ENCODE results near the gene IFNA7. TPM values are rescaled to one million over a fixed set of nuclear protein-coding genes. Genes with fewer than 3 reads are reported as not detected.

IFNA7 gene
- polyA plus RNA-seq, 1 of the 3 experiments (the other 2 are of a cell fraction) = not detected

DNA sequence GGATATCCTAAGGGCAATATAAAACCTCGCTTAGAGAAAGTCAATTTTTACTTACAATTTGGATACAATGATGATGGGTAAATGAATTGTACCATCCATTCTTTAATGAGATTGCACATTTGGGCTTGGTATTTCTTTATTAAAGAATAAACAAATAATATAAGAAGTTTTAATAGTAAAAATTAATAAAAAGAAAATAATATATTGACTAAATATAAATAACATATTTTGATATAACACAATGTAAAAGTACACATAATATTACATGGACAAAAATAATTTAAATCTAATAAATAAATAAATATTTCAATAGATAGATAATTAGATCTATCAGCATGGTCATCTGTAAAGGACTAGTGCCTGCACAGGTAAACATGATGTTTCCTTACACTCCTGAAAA is 36.5 kb downstream of the IFNA7 start:
- H3K4me3 ChIP-seq (ENCODE audit: low read depth in 2 of 2, low read length in 1 of 2) = no peak overlapping the region
- no peak overlapping the region for H3K4me2 ChIP-seq
- ChIA-PET CTCF (no interaction called here), POLR2A (no interaction called here)
- no peak overlapping the region for H2AFZ ChIP-seq (ENCODE audit: low read depth)
- no peaks in the 10 kb centered on the region for H3F3A ChIP-seq (replicated peaks; ENCODE audit: insufficient read depth)
- H4K20me1 ChIP-seq (ENCODE audit: insufficient read depth) = no peaks in the 10 kb centered on the region
- H3K36me3 ChIP-seq (replicated peaks in 1 of 2; ENCODE audit: control insufficient read depth in 1 of 2, insufficient read depth in 2 of 2, low read length in 1 of 2) = no peaks in the 10 kb centered on the region
- WGBS (ENCODE audit: low lambda C conversion rate) = 34% methylated on average over 1 of the region's 1 CpG
- H3K27ac ChIP-seq (ENCODE audit: low read depth in 2 of 2, low read length in 1 of 2) = no peak overlapping the region
- no peaks in the 10 kb centered on the region for H3K9me2 ChIP-seq
- no peaks in the 10 kb centered on the region for H3K79me2 ChIP-seq (ENCODE audit: insufficient read depth)
- H3K4me1 ChIP-seq (ENCODE audit: control insufficient read depth in 1 of 2, insufficient read depth in 2 of 2, low read depth in 1 of 2, low read length in 1 of 2) = no peaks in the 10 kb centered on the region
- H3K9me3 ChIP-seq = no peaks in the 10 kb centered on the region
- no peaks in the 10 kb centered on the region for H3K27me3 ChIP-seq (ENCODE audit: insufficient read depth)
- no peak overlapping the region for H3K9ac ChIP-seq
- TF ChIP-seq GABPA (IDR thresholded peaks at IDR 0.05; ENCODE audit: low read depth) = no peak
- TF ChIP-seq TEAD4 (IDR thresholded peaks at IDR 0.05; ENCODE audit: borderline replicate concordance, insufficient read depth) = no peak
- DNase-seq = no peak

DNA sequence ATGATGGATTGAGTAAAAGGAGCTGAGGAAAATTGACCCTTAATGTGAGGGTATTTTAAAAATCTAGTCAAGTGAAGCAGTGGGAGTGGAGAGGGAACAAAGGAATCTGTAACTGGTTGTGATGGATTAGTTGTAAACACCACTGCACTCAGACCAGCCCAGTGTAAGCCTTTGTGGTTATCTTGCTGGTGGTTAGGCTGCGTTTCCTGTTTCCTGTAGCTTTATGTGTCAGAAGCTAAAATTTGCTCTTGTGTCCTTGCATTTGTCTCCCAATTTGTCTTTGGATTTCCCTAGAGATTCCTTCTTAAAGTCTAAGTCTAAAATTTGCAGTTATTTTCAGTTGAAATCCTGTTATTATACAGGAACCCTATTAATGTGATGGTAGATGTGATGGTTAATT is 41.8 kb downstream of the IFNA7 start:
- H2AFZ ChIP-seq (ENCODE audit: low read depth) = no peak overlapping the region
- ChIA-PET POLR2A (no interaction called here), CTCF (interaction anchor here (1.9 kb wide), 1 partner anchor 23 kb away, joined by 9 read pairs; no protein-coding TSS in a partner anchor)
- no peaks in the 10 kb centered on the region for H3K4me1 ChIP-seq (ENCODE audit: control insufficient read depth in 1 of 2, insufficient read depth in 2 of 2, low read depth in 1 of 2, low read length in 1 of 2)
- no peak overlapping the region for H3K4me3 ChIP-seq (ENCODE audit: low read depth in 2 of 2, low read length in 1 of 2)
- H3F3A ChIP-seq (replicated peaks; ENCODE audit: insufficient read depth) = no peaks in the 10 kb centered on the region
- TF ChIP-seq NFIC (IDR thresholded peaks at IDR 0.05; ENCODE audit: borderline replicate concordance) = no peak
- no peak for TF ChIP-seq YY1 (IDR thresholded peaks at IDR 0.05; ENCODE audit: low read depth)
- TF ChIP-seq RAD21 (IDR thresholded peaks at IDR 0.05; ENCODE audit: low read length) = no peak
- TF ChIP-seq, protein P1, sequence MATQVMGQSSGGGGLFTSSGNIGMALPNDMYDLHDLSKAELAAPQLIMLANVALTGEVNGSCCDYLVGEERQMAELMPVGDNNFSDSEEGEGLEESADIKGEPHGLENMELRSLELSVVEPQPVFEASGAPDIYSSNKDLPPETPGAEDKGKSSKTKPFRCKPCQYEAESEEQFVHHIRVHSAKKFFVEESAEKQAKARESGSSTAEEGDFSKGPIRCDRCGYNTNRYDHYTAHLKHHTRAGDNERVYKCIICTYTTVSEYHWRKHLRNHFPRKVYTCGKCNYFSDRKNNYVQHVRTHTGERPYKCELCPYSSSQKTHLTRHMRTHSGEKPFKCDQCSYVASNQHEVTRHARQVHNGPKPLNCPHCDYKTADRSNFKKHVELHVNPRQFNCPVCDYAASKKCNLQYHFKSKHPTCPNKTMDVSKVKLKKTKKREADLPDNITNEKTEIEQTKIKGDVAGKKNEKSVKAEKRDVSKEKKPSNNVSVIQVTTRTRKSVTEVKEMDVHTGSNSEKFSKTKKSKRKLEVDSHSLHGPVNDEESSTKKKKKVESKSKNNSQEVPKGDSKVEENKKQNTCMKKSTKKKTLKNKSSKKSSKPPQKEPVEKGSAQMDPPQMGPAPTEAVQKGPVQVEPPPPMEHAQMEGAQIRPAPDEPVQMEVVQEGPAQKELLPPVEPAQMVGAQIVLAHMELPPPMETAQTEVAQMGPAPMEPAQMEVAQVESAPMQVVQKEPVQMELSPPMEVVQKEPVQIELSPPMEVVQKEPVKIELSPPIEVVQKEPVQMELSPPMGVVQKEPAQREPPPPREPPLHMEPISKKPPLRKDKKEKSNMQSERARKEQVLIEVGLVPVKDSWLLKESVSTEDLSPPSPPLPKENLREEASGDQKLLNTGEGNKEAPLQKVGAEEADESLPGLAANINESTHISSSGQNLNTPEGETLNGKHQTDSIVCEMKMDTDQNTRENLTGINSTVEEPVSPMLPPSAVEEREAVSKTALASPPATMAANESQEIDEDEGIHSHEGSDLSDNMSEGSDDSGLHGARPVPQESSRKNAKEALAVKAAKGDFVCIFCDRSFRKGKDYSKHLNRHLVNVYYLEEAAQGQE (IDR thresholded peaks at IDR 0.05; ENCODE audit: low read depth, low read length) = no peak
- no peak for TF ChIP-seq ELF1 (IDR thresholded peaks at IDR 0.05)
- TF ChIP-seq, protein P2, sequence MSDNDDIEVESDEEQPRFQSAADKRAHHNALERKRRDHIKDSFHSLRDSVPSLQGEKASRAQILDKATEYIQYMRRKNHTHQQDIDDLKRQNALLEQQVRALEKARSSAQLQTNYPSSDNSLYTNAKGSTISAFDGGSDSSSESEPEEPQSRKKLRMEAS (IDR thresholded peaks at IDR 0.05; ENCODE audit: low read depth) = no peak
- no peak for TF ChIP-seq TAF1 (IDR thresholded peaks at IDR 0.05; ENCODE audit: borderline replicate concordance, low read depth, low read length)
- no peak for TF ChIP-seq MEF2A (IDR thresholded peaks at IDR 0.05; ENCODE audit: borderline replicate concordance, low read depth)
- TF ChIP-seq, protein P3, sequence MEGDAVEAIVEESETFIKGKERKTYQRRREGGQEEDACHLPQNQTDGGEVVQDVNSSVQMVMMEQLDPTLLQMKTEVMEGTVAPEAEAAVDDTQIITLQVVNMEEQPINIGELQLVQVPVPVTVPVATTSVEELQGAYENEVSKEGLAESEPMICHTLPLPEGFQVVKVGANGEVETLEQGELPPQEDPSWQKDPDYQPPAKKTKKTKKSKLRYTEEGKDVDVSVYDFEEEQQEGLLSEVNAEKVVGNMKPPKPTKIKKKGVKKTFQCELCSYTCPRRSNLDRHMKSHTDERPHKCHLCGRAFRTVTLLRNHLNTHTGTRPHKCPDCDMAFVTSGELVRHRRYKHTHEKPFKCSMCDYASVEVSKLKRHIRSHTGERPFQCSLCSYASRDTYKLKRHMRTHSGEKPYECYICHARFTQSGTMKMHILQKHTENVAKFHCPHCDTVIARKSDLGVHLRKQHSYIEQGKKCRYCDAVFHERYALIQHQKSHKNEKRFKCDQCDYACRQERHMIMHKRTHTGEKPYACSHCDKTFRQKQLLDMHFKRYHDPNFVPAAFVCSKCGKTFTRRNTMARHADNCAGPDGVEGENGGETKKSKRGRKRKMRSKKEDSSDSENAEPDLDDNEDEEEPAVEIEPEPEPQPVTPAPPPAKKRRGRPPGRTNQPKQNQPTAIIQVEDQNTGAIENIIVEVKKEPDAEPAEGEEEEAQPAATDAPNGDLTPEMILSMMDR (IDR thresholded peaks at IDR 0.05) = no peak
- H3K9me3 ChIP-seq = no peaks in the 10 kb centered on the region
- no peak overlapping the region for H3K9ac ChIP-seq
- 0% methylated on average over 1 of the region's 1 CpG for WGBS (ENCODE audit: low lambda C conversion rate)
- H3K4me2 ChIP-seq = no peak overlapping the region
- no peak overlapping the region for H3K27ac ChIP-seq (ENCODE audit: low read depth in 2 of 2, low read length in 1 of 2)
- DNase-seq = no peak
- no peaks in the 10 kb centered on the region for H3K9me2 ChIP-seq
- no peaks in the 10 kb centered on the region for H3K27me3 ChIP-seq (ENCODE audit: insufficient read depth)
- H4K20me1 ChIP-seq (ENCODE audit: insufficient read depth) = no peaks in the 10 kb centered on the region
- no peaks in the 10 kb centered on the region for H3K36me3 ChIP-seq (replicated peaks in 1 of 2; ENCODE audit: control insufficient read depth in 1 of 2, insufficient read depth in 2 of 2, low read length in 1 of 2)
- no peaks in the 10 kb centered on the region for H3K79me2 ChIP-seq (ENCODE audit: insufficient read depth)
